Activated gamma-delta T cell treated with Interleukin-2 at 50 U/mL for 16 hours (primary cell): ENCODE data around the gene PCYT2.

Source experiments
- DNase-seq: peaks from one replicate; pipeline ENCODE4 v3.0.0-alpha.2; 2020

The PCYT2 gene

GRCh38 chr17:81912441-81913309 lies 1.5 kb upstream of the PCYT2 start:
- no peak for DNase-seq

- no peak for DNase-seq
These were observed 770 bp upstream of the PCYT2 start for GRCh38 chr17:81911969-81912368.

GRCh38 chr17:81910840-81911276 lies 341 bp downstream of the PCYT2 start:
- no peak for DNase-seq

- DNase-seq: no peak
These were observed 996 bp downstream of the PCYT2 start for GRCh38 chr17:81909966-81910839.

- DNase-seq: no peak
These were observed 2.0 kb downstream of the PCYT2 start for GRCh38 chr17:81909231-81909630.

- no peak for DNase-seq
These were observed 2.4 kb downstream of the PCYT2 start for GRCh38 chr17:81908793-81909192.

GRCh38 chr17:81907219-81908145 lies 3.7 kb downstream of the PCYT2 start:
- DNase-seq: no peak

- no peak for DNase-seq
These were observed 4.6 kb downstream of the PCYT2 start for GRCh38 chr17:81906476-81907218.

GRCh38 chr17:81905993-81906392 lies 5.2 kb downstream of the PCYT2 start:
- DNase-seq: no peak

- no peak for DNase-seq
These were observed 5.7 kb downstream of the PCYT2 start for GRCh38 chr17:81905424-81905875.

- DNase-seq: no peak
These were observed 6.4 kb downstream of the PCYT2 start for GRCh38 chr17:81904600-81905423.

- DNase-seq: no peak
These were observed 7.2 kb downstream of the PCYT2 start for GRCh38 chr17:81903896-81904599.

GRCh38 chr17:81903415-81903831 lies 7.8 kb downstream of the PCYT2 start:
- no peak for DNase-seq

- DNase-seq: no peak
These were observed 8.4 kb downstream of the PCYT2 start for GRCh38 chr17:81902653-81903414.

- DNase-seq: no peak
These were observed 9.1 kb downstream of the PCYT2 start, which contains the start of gene NPB for GRCh38 chr17:81902023-81902652. Gene NPB (plus strand): TSS chr17:81902238. CDS start chr17:81902278, 40 bp downstream.

GRCh38 chr17:81901167-81902022 lies 9.8 kb downstream of the PCYT2 start:
- no peak for DNase-seq

GRCh38 chr17:81900181-81900820 lies 10.9 kb downstream of the PCYT2 start:
- no peak for DNase-seq
